ENCODE results near the gene THAP7.
"Not testable (repeated sequence)": the region's sequence is repeated elsewhere in the genome, so short reads cannot be mapped to it uniquely, and the experiment has no call there.

Gene THAP7

DNA sequence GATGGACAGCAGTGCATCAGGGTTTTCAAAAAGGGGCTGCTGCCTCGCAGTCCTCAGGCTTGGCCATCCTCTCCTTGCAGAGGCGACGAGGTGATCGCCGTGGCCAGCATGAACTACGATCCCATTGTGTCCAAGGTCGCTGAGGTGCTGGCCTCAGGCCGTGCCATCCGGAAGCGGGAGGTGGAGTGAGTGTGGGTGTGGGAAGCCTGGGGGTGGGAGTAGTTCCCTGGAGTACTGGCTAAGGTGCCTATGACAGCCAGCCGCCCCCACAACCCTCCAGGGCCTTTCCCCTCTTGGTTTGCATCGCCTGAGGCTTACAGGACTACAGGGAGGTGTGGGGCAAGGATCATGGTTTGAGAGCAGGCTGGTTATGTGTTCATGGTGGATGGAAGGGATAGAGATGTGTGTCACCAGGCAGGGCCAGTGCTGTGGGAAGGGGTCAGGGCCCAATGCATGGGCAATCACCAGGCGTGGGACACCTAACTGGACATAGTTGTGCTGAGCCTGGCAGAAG, 21.9 kb downstream of the THAP7 start:
- no peak for DNase-seq (ENCODE audit: low read depth in 1 of 2, low spot score in 1 of 2)

DNA sequence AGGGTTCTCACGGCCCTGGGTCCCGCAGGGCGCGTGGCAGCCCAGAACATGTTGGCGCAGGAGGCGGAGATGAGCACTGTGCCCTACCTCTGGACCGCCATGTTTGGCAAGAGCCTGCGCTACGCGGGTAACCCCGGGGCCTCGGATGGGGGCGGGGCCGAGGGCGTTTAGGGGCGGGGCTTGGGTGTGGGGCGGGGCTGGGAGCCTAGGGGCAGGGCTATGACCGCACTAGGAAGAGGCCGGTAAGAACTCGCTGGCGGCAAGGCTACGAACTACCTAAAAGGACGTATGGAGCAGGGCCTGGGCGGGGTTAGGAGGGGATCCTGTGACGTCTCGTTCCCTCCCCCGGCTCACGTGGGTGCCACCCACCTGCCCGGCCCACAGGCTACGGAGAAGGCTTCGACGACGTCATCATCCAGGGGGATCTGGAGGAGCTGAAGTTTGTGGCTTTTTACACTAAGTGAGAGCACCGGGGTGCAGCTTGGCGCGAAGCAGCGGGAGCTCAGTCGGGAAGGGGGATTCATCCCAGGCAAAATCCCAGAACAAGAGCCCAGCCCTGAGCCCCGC, 22.6 kb downstream of the THAP7 start:
- peak; percentile 39 to 60 for DNase-seq (ENCODE audit: low read depth in 1 of 2, low spot score in 1 of 2)

DNA sequence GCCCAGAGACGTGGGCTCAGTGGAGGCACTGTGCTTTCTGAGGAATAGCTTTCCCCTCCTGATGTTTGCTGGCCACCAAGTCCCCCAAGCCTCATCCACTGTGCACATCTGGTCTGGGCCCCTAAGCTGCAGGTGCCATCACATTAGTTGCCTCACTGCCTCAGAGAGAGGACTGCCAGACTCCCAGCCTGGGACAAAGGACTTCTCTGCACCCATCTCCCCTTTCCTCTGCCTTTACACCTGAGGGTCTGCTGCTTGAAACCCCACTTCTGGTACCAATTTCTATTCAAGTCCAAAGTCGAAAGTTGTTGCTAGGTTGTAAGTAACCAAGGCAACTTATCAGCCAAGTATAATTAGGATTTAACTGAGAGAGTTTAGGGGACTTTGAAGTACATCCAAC, 23.5 kb downstream of the THAP7 start:
- DNase-seq (ENCODE audit: low read depth in 1 of 2, low spot score in 1 of 2) = no peak

DNA sequence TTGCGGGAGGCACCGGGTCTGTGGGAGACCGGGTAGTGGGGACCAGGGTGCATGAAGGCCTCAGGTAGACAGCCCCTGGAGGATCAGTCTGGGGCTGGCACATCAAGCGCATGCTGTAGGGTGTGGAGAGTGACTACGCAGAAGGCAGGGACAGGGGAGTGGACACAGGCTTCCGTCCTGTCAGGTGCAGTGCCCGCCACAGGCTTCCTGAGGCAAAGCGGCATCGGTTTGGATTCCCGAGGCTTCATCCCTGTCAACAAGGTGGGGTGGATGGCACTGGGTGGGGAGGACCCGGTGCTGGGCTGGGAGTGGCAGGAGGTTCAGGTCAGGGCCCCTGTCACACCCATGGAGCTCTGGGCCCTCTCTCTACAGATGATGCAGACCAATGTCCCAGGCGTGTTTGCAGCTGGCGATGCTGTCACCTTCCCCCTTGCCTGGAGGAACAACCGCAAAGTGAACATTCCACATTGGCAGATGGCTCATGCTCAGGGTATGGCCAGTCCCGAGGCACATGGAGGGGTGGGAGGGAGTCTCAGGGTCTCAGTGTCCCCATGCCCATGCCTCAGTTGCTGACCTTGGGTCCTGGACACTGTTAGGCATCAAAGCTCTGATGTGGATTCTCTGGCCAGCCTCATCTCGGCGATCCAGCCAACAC, 24.3 kb downstream of the THAP7 start:
- DNase-seq (ENCODE audit: low read depth in 1 of 2, low spot score in 1 of 2) = no peak

DNA sequence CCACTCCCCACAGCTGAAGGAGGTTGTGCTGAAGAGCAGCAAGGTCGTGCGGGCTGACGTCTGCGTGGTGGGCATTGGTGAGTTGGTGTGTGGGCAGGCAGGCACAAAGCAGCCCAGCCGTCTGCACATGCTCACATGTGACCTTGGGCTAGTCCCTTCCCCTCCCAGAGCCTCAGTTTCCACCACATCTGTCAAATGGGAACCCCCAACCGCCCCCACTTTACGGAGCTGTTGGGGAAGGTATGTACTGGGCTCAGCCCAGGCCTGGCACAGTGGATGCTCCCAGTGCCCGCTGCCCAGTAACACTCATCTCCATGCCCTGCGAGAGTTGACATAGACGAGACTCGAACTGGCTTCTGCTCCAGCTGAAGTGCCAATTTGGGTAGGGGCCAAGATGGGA, 24.9 kb downstream of the THAP7 start:
- no peak for DNase-seq (ENCODE audit: low read depth in 1 of 2, low spot score in 1 of 2)

DNA sequence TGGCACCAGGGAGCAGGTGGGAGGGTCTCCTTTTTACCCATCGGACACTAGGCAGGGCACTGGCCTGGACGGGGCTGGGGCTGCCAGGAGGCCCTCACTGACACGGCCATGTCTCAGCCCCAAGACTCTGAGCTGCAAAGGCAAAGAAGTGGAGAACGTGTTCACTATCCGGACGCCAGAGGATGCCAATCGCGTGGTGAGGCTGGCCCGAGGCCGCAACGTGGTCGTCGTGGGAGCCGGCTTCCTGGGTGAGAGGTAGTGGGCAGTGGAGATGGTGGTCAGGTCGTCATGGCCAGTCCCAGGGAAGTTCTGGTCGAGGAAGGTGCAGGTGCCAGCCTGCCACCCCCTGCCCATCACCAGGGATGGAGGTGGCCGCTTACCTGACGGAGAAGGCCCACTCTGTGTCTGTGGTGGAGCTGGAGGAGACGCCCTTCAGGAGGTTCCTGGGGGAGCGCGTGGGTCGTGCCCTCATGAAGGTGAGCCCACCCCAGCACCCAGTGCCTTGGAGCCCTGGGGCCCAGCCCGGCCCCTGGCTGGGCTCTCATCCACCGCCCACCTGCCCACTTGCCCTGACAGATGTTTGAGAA, 25.5 kb downstream of the THAP7 start:
- DNase-seq (ENCODE audit: low read depth in 1 of 2, low spot score in 1 of 2) = no peak

DNA sequence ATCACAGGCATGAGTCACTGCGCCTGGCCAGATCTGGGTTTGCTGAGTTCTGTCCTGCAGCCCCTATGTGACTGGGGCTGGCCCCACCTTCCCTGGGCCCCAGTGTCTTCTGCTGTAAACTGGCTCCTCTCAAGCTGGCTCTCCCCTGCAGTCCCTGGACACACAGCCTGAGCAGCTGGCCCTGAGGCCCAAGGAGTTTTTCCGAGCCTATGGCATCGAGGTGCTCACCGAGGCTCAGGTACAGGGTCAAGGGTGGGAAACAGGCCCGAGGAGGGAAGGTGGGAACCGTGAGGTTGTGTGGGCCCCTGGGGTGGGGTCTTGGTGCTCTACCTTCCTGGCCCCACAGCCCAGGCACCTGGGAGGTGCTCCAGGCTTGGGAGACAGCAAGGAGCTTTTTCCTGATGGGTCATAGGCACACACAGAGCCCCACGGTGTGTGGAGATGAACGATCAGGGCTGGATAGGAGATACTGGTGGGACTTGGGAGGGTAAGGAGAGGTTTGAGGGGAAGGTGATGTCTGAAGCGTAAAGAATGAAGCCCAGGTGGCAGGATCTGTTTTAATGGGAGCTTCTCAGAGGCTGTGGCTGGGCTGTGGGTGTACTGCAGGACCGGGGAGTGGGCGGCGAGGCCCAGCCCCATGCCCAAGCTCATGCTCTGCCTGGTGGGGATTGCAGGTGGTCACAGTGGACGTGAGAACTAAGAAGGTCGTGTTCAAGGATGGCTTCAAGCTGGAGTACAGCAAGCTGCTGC, 26.2 kb downstream of the THAP7 start:
- no peak for DNase-seq (ENCODE audit: low read depth in 1 of 2, low spot score in 1 of 2)

DNA sequence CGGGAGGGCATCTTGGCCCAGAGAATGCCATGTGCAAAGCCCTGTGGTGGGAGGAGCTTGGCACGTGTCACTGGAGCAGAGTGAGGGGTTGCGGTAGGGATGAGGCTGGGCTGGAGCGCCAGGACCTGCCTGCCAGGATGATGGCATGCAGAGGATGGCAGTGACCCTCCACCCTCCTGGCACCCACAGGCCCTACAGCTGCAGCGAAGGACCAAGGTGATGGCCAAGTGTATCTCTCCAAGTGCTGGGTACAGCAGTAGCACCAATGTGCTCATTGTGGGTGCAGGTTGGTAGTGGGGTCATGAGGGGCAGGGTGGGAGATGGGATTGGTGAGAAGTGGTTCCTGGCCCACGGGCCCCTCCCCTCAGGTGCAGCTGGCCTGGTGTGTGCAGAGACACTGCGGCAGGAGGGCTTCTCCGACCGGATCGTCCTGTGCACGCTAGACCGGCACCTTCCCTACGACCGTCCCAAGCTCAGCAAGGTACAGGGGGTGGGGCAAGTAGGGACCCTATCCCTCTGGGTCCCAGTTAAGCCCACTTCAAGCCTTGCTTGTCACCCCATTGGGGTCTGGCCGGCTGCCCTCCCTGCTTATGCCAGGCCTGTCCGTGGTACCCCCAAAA, 27.5 kb downstream of the THAP7 start:
- no peak for DNase-seq (ENCODE audit: low read depth in 1 of 2, low spot score in 1 of 2)

DNA sequence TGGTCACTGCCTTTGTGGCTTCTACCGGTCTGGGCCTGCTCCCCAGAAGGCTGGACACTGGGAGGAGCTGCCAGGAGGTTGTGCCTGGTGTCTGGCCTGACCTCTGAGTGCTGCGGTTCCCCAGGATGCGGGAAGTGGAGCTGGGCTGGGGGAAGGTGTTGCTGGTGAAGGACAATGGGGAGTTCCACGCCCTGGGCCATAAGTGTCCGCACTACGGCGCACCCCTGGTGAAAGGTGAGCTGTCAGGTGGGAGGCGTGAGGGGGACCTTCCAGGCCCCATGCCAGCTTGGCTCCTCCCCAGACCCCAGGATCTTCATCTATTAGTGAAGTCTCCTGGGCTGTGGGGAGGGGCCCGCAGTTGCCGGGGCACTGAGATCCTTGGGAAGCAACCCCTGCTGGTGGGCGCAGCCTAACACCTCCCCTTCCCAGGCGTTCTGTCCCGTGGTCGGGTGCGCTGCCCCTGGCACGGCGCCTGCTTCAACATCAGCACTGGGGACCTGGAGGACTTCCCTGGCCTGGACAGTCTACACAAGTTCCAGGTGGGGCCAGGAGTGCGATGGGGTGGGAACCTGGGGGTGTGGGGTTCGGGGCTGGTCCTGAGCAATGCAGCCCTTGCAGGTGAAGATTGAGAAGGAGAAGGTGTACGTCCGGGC, 28.2 kb downstream of the THAP7 start:
- no peak for DNase-seq (ENCODE audit: low read depth in 1 of 2, low spot score in 1 of 2)

DNA sequence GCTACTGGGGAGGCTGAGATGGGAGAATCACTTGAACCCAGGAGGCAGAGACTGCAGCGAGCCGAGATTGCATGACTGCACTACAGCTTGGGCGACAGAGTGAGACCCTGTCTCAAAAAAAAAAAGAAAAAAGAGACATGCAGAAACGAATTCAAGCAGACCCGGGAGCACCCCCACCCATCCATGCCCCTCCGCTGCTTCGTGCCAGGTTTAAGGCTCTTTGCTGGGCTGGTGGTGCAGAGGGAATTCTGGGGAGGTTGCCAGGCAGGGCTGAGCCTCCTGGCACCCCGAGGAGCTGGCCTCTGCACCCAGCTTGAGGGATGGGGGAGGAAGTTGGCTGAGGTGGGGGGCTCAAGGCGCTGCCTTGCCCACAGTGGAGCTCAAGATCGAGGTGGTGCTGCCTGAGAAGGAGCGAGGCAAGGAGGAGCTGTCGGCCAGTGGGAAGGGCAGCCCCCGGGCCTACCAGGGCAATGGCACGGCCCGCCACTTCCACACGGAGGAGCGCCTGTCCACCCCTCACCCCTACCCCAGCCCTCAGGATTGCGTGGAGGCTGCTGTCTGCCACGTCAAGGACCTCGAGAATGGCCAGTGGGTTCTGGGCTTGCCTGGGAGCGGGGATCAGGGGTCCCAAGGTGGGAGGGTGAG, 28.9 kb downstream of the THAP7 start:
- DNase-seq (ENCODE audit: low read depth in 1 of 2, low spot score in 1 of 2) = no peak

DNA sequence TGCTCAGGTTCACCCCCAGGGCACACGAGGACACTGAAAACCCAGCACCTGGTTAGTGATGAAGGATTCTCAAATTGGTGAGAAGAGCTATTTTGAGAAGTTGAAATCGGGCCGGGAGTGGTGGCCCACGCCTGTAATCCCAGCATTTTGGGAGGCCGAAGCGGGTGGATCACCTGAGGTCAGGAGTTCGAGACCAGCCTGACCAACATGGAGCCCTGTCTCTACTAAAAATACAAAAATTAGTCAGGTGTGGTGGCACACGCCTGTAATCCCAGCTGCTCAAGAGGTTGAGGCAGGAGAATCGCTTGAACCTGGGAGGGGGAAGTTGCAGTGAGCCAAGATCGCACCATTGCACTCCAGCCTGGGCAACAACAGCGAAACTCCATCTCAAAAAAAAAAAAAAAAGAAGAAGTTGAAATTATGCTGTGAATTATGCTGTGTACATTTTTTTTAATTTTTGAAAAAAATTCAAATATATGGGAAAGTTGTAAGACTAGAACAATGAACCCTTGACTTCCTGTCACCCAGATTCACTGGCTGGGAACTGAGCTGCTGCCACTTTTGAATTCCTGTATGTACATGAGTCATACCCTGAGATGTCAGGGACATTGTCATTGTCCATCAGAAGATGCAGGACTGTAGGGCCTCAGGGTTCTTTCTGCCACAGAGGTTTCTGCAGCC, 29.8 kb downstream of the THAP7 start:
- not testable (repeated sequence) for DNase-seq (ENCODE audit: low read depth in 1 of 2, low spot score in 1 of 2)

DNA sequence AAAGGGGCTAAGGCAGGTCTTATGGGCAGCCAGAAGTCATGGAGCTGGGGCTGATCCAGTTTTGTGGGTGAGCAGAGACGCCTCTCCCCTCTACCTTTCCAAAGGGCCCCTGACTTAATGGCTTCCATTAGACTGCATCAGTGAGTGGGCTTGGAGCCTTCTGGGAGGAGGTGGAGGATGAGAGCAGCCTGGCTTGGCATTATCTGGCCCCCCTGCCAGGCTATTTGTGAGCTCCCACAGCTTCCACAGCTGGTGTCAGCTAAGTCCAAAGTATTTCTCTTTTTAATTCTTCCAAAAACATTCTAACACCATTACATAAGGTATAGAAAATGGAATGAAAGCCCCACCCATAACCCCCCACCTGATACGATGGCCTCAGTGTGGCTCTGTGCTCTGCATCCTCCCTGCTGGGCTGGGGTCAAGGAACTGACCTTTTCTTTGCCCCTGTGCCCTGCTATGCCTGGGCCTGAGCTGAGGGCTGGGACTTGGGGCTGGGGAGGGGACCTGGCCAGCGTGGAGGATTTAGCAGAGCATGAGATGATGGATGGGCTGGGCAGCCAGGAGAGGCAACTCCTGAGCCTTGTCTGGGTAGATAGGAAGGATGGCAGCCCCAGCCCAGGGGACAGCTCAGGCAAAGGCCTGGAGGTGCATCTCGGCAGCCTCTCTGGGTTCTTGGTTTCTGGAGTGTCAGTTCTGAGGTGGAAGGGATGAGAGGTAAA, 30.8 kb downstream of the THAP7 start:
- no peak for DNase-seq (ENCODE audit: low read depth in 1 of 2, low spot score in 1 of 2)

DNA sequence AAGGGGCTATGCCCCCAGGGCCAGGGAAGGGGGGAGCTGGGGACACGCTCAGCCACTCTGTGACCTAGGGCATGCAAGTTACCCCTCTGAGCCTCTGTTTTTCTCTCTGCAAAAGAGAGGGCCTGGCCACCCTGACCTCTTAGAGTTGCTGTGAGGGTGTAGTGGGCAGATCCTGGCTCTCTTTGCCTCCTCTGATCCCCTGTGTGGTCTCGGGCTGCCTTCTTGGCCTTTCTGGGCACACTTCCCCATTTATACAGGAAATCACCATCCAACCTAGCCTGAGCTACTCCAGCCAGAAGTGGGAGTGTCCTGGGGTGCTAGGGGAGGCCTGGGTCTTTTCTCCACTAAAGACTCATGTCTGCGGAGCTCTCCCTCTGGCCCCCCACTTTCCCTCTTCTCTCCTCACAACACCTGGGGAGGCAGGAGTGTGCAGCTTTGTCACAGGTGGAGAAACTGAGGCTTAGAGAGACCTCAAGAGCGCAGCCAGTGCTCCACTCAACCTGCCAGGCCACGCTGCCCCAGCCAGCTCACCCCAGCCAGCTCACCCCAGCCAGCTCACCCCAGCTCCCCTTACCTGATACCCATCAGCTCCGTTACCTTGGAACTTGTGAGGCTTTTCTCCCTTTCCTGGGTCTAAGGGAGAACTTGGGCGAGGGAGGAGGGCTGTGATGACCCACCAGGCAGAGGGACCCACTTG, 33.5 kb downstream of the THAP7 start:
- no peak for DNase-seq (ENCODE audit: low read depth in 1 of 2, low spot score in 1 of 2)

DNA sequence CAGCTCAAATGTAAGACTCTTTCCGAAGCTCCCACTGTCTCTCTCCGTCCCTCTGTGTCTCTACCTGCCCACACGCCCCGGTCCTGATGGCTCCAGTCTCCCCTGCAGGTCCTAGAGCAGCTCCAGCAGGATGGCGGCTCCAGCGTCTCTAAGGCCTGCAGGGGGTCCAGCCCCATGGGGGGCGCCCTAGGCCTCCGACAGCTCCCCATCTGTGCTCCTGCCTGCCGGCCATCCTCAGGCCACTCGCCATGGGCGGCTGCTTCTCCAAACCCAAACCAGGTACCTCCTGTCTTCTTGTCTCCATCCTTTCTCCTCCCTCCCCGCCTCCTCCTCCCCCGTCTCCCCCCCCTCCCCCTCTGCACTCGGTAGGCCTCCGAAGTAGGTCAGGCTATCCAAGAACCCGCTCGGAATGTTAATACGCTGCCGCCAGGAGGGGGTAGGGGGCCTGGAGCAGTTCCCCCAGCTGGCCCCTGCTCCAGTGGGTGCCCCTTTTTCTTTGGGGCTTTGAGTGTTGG, 34.2 kb downstream of the THAP7 start:
- no peak for DNase-seq (ENCODE audit: low read depth in 1 of 2, low spot score in 1 of 2)

DNA sequence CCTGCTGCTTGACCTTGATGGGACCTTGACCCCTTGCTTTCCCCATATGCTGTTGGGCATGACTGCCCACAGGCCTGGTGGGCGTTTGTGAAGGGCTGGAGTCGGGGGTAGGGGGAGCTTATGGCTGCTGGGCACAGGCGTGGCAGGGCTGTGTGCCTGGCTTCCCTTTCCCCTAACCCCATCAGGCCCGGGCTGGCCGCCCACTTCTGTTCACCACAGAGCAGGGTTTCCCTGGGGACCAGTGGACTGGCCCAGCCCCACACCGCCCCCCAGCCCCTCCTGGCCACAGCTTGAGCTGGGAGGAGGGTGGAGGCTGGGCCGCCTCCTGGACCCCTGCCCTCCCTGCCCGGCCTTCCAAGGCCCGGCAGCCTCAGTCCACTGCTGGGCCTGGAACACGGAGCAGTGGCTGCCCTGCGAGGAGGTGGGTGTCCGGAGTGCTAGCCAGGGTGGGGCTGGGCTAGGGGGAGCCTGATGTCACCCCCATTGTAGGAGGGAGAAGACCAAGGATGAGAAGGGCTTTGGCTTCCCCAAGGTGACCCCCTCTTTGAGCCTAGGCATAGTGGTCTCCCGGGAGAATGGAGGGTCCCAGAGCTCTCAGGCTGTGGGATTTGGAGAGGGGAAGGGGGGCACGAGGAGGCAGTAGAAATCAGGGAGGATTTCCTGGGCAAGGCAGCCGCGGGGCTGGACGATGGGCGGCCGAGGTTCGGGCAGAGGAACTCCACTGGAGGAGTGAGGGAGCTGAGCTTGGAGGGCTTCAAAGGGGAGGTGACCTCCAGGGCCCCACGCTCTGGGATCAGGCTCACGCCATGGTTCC, 34.8 kb downstream of the THAP7 start, which contains the start of gene AIFM3:
AIFM3 (plus strand) TSS at position 373 of the 814 bp plus-strand sequence. CDS start 690 bp downstream, outside the sequence.
- DNase-seq (ENCODE audit: low read depth in 1 of 2, low spot score in 1 of 2) = no peak

DNA sequence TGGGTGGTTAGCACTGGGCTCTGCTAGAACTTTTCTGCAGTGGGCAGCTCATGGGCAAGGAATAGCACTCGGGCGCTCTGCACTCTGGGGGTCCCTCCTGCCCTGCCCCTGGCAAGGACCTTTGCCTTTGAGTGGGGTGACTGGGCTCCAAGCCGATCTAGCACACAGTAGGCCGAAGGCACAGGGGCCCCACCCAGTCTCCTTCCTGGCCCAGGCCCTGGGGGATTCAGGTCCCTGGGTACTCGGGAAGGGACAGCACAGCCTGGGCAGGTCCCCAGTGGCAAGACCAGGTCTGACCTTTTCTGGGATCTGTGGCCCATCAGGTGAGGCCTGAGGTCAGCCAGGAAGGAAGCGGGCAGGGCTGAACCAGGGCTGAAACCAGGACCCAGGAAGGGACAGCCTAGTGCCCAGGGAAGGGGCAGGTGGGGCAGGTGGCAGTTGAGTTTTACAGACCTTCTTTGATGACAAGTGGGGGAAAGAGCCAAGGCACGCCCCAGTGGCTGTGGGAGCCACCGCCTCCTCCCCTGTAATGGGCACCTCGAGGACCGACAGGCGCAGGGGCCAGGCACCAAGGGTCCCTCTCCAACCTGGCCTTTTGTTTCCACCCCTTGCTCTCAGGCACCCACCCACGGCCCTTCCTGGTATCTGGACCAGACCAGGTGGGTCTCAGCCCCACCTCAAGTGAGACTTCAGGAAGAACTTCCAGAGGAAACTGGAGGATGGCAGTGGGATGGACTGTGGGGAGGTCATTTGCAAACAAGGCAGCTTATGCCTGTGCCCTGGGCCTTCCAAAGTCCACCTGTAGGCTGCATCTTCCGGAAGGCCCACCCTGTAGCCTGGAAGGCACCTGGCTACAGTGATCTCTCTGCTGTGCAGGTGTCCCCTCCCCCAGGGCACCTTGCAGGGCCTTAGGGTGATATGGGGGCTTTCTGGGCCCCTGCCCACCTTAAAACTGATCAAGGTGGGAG, 35.7 kb downstream of the THAP7 start:
- DNase-seq (ENCODE audit: low read depth in 1 of 2, low spot score in 1 of 2) = no peak

All from activated CD4-positive, alpha-beta T cell treated with anti-CD3 and anti-CD28 coated beads, Interleukin-2, amount 50 U/mL, for 24 hours (primary cell).